GM23338 (cell line): ENCODE measurements around the gene DAPK1. TPM values are rescaled to one million over a fixed set of nuclear protein-coding genes. Genes with fewer than 3 reads are reported as not detected.
A peak's percentile ranks its signal among the peaks of the same experiment; 100 is the strongest.

Experiments used
- ATAC-seq: fragments of 200-7000 bp; cut with Tn5 transposase; 3 replicates; pipeline ENCODE4 v1.9.1; 2020
- DNase-seq: peaks from one replicate; pipeline ENCODE4 v3.0.0-alpha.2; 2015; ENCODE audit warnings: low spot score
- H2AFZ ChIP-seq: fragments of 200-600 bp; sonication (generic); 2 replicates; pipeline ENCODE4 v1.8.0; 2016; ENCODE audit warnings: antibody characterized with exemption, mild to moderate bottlenecking, moderate library complexity
- H3F3A ChIP-seq: fragments of 200-600 bp; sonication (generic); replicated peaks from 2 replicates; pipeline ENCODE4 v1.8.0; 2017; ENCODE audit warnings: antibody characterized with exemption, mixed run types, low read depth
- H3K27ac ChIP-seq: fragments of 200-600 bp; sonication (generic); 2 replicates; pipeline ENCODE4 v1.6.1; 2016; ENCODE audit warnings: low read depth
- H3K27me3 ChIP-seq: fragments of 200-600 bp; sonication (generic); 2 replicates; pipeline ENCODE4 v1.8.0; 2016; ENCODE audit warnings: mild to moderate bottlenecking, mixed run types, moderate library complexity; ENCODE audit not compliant: insufficient read depth
- H3K36me3 ChIP-seq: fragments of 200-600 bp; sonication (generic); 2 replicates; pipeline ENCODE4 v1.8.0; 2016; ENCODE audit warnings: mild to moderate bottlenecking; ENCODE audit not compliant: insufficient read depth
- H3K4me1 ChIP-seq: fragments of 200-600 bp; sonication (generic); 2 replicates; pipeline ENCODE4 v1.8.0; 2016; ENCODE audit warnings: mild to moderate bottlenecking, moderate library complexity; ENCODE audit not compliant: insufficient read depth
- H3K4me2 ChIP-seq: fragments of 200-600 bp; sonication (generic); 2 replicates; pipeline ENCODE4 v1.7.1; 2017; ENCODE audit warnings: mixed run types
- H3K4me3 ChIP-seq: fragments of 200-600 bp; sonication (generic); 2 replicates; pipeline ENCODE4 v1.6.1; 2016; ENCODE audit warnings: mixed run types
- H3K79me2 ChIP-seq: fragments of 200-600 bp; sonication (generic); replicated peaks from 2 replicates; pipeline ENCODE4 v1.8.0; 2017; ENCODE audit warnings: mild to moderate bottlenecking; ENCODE audit not compliant: insufficient read depth
- H3K9me2 ChIP-seq: fragments of 200-600 bp; sonication (generic); 2 replicates; pipeline ENCODE4 v1.8.0; 2017; ENCODE audit not compliant: insufficient read depth
- H4K20me1 ChIP-seq: fragments of 200-600 bp; sonication (generic); replicated peaks from 2 replicates; pipeline ENCODE4 v1.8.0; 2017; ENCODE audit warnings: mild to moderate bottlenecking; ENCODE audit not compliant: insufficient read depth
- H3K27ac Mint-ChIP-seq: 2 replicates; pipeline ENCODE4 v1.8.0; 2020; ENCODE audit warnings: inconsistent platforms, mild to moderate bottlenecking, moderate library complexity, mixed read lengths
- H3K27me3 Mint-ChIP-seq: 3 replicates; pipeline ENCODE4 v1.8.0; 2022; ENCODE audit warnings: low read depth, mild to moderate bottlenecking, moderate library complexity, mixed read lengths, inconsistent platforms; ENCODE audit not compliant: insufficient read depth, poor library complexity
- H3K36me3 Mint-ChIP-seq: 3 replicates; pipeline ENCODE4 v1.8.0; 2021; ENCODE audit warnings: low read depth, mild to moderate bottlenecking, inconsistent platforms, moderate library complexity, mixed read lengths
- H3K4me1 Mint-ChIP-seq: 3 replicates; pipeline ENCODE4 v1.8.0; 2020; ENCODE audit warnings: mild to moderate bottlenecking, inconsistent platforms, mixed read lengths
- H3K4me3 Mint-ChIP-seq: 3 replicates; pipeline ENCODE4 v1.8.0; 2021; ENCODE audit warnings: moderate library complexity, mild to moderate bottlenecking, inconsistent platforms, mixed read lengths
- H3K9me3 Mint-ChIP-seq: 3 replicates; pipeline ENCODE4 v1.8.0; 2020; ENCODE audit warnings: moderate library complexity, mild to moderate bottlenecking, inconsistent platforms, mixed read lengths
- CREB1 ChIP-seq: fragments of 250-450 bp; sonication (Bioruptor Pico); IDR thresholded peaks from 2 replicates; pipeline ENCODE4 v1.5.0; 2020; ENCODE audit warnings: low read depth, mild to moderate bottlenecking, moderate library complexity
- ETS1 ChIP-seq: IDR thresholded peaks from 2 replicates; pipeline ENCODE4 v1.6.1; 2016; ENCODE audit warnings: antibody characterized with exemption
- EZH2 ChIP-seq: fragments of 200-600 bp; sonication (generic); IDR thresholded peaks from one replicate; pipeline ENCODE4 v1.8.0; 2017; ENCODE audit warnings: antibody characterized with exemption, mild to moderate bottlenecking, low read depth; ENCODE audit not compliant: unreplicated experiment
- JUNB ChIP-seq: IDR thresholded peaks from one replicate; pipeline ENCODE4 v1.6.1; 2016; ENCODE audit warnings: antibody characterized with exemption; ENCODE audit not compliant: unreplicated experiment
- NANOG ChIP-seq: IDR thresholded peaks from 2 replicates; pipeline ENCODE4 v1.6.1; 2016; ENCODE audit warnings: antibody characterized with exemption, borderline replicate concordance
- REST ChIP-seq: IDR thresholded peaks from one replicate; pipeline ENCODE4 v1.6.1; 2018; ENCODE audit warnings: antibody characterized with exemption; ENCODE audit not compliant: unreplicated experiment
- STAT1 ChIP-seq: IDR thresholded peaks from one replicate; pipeline ENCODE4 v1.6.1; 2016; ENCODE audit warnings: antibody characterized with exemption; ENCODE audit not compliant: unreplicated experiment
- ZNF114 ChIP-seq: fragments of 250-450 bp; sonication (Bioruptor Pico); IDR thresholded peaks from 2 replicates; pipeline ENCODE4 v1.5.0; 2020; ENCODE audit warnings: mild to moderate bottlenecking, moderate library complexity
- ZNF331 ChIP-seq: fragments of 250-450 bp; sonication (Bioruptor Pico); IDR thresholded peaks from 2 replicates; pipeline ENCODE4 v1.5.0; 2020; ENCODE audit warnings: low read depth, mild to moderate bottlenecking, moderate library complexity
- polyA plus RNA-seq: library from polyadenylated mRNA; unstranded; fragments of >200 nt; fragmentation: Nextera tagmentation; extraction: Ambion mirVana; gene quantifications from 2 replicates; pipeline ENCODE4 v1.2.1, GENCODE V29; 2016
- total RNA-seq: library from RNA; depleted of rRNA; stranded (reverse); fragments of >200 nt; shearing (Covaris generic); gene quantifications from 2 replicates; pipeline ENCODE4 v1.2.3, GENCODE V29; 2014

Gene DAPK1
- total and polyA plus RNA-seq, 2 experiments from 2014 or later = 37.0 to 134 TPM

GRCh38 chr9:87604886-87605588 lies 107.4 kb downstream of the DAPK1 start (continued):
- no peak for TF ChIP-seq REST
- TF ChIP-seq NANOG = no peak
- TF ChIP-seq EZH2 = no peak
- TF ChIP-seq STAT1 = no peak
- no peak for TF ChIP-seq JUNB
- TF ChIP-seq CREB1 (CRISPR knock-in tag) = no peak
- TF ChIP-seq ZNF331 (CRISPR knock-in tag) = no peak
- TF ChIP-seq ETS1 = no peak

- ATAC-seq (no peak), DNase-seq (no peak)
- TF ChIP-seq EZH2 = no peak
- TF ChIP-seq JUNB = no peak
- TF ChIP-seq ZNF331 (CRISPR knock-in tag) = no peak
- no peak for TF ChIP-seq ZNF114 (CRISPR knock-in tag)
- no peak for TF ChIP-seq REST
- no peak for TF ChIP-seq NANOG
- Mint-ChIP-seq H3K4me1 (peaks cover 63% of the 10 kb centered on the region), H3K36me3 (peaks cover 58% of the 10 kb centered on the region), H3K4me3 (no peak overlapping the region), H3K9me3 (no peaks in the 10 kb centered on the region), H3K27me3 (peaks cover 3% of the 10 kb centered on the region), H3K27ac (no peak overlapping the region)
- Histone ChIP-seq H3K79me2 (peaks cover 48% of the 10 kb centered on the region), H3K4me3 (no peak overlapping the region), H3K9me2 (no peaks in the 10 kb centered on the region), H3F3A (0 out of 2 replicates have a peak, but pooled peaks cover 7% of the 10 kb centered on the region), H3K27me3 (no peaks in the 10 kb centered on the region), H3K4me2 (no peak overlapping the region), H2AFZ (no peak overlapping the region), H3K27ac (peak overlapping the region; percentile 79; the same call in 1 of the 2 replicates), H3K4me1 (peaks cover 43% of the 10 kb centered on the region), H4K20me1 (peaks cover 20% of the 10 kb centered on the region), H3K36me3 (peaks cover 8% of the 10 kb centered on the region; the same call in 1 of the 2 replicates)
Measured at GRCh38 chr9:87605676-87606075, 108.0 kb downstream of the DAPK1 start.
